Esophagus (tissue), 2 donors: ENCODE data around the gene LRRC3. TPM values are rescaled to one million over a fixed set of nuclear protein-coding genes. Genes with fewer than 3 reads are reported as not detected.

Source experiments
- H3K27ac ChIP-seq, 2 donors: one replicate each; pipeline ENCODE4 v1.5.1; 2013; ENCODE audit warnings: low read depth in 2 of 2, mild to moderate bottlenecking in 2 of 2, inconsistent platforms in 1 of 2, low read length in 1 of 2, moderate library complexity in 1 of 2
- H3K27me3 ChIP-seq, 2 donors: one replicate each; pipeline ENCODE4 v1.6.1; 2013; ENCODE audit warnings: low read length in 2 of 2, control low read depth in 1 of 2, mild to moderate bottlenecking in 1 of 2; ENCODE audit not compliant: insufficient read depth in 2 of 2, control insufficient read depth in 1 of 2
- H3K36me3 ChIP-seq, 2 donors: one replicate each; pipeline ENCODE4 v1.6.1; 2013; ENCODE audit warnings: low read length in 1 of 2; ENCODE audit not compliant: control insufficient read depth in 2 of 2, insufficient read depth in 2 of 2
- H3K4me1 ChIP-seq, 2 donors: one replicate each; pipeline ENCODE4 v1.6.1; 2013; ENCODE audit warnings: low read length in 1 of 2; ENCODE audit not compliant: control insufficient read depth in 2 of 2, insufficient read depth in 2 of 2
- H3K4me3 ChIP-seq, 2 donors: one replicate each; pipeline ENCODE4 v1.5.1; 2013; ENCODE audit warnings: low read length in 2 of 2, mild to moderate bottlenecking in 2 of 2, low read depth in 1 of 2, moderate library complexity in 1 of 2
- H3K9me3 ChIP-seq, 2 donors: one replicate each; pipeline ENCODE4 v1.6.1; 2013; ENCODE audit warnings: mild to moderate bottlenecking in 2 of 2, low read depth in 1 of 2, low read length in 1 of 2, moderate library complexity in 1 of 2; ENCODE audit not compliant: control insufficient read depth in 2 of 2, insufficient read depth in 1 of 2
- WGBS, 2 donors: extraction: QIAGEN DNeasy Blood & Tissue Kit; methylation state at CpG; one replicate each; pipeline ENCODE4 v1.1.7; 2013; 5-methylcytosine and 5-hydroxymethylcytosine counted together
- polyA plus RNA-seq, 2 donors: library from polyadenylated mRNA; stranded (reverse); fragments of 200-250 nt; gene quantifications; one replicate each; pipeline ENCODE4 v1.2.3, GENCODE V29; 2013
- donor health status: healthy with polysubstance abuse.
- donor health status: Bipolar disorder and iron deficiency.

Gene LRRC3
- polyA plus RNA-seq, 2 donors = 0.63 to 0.93 TPM

DNA sequence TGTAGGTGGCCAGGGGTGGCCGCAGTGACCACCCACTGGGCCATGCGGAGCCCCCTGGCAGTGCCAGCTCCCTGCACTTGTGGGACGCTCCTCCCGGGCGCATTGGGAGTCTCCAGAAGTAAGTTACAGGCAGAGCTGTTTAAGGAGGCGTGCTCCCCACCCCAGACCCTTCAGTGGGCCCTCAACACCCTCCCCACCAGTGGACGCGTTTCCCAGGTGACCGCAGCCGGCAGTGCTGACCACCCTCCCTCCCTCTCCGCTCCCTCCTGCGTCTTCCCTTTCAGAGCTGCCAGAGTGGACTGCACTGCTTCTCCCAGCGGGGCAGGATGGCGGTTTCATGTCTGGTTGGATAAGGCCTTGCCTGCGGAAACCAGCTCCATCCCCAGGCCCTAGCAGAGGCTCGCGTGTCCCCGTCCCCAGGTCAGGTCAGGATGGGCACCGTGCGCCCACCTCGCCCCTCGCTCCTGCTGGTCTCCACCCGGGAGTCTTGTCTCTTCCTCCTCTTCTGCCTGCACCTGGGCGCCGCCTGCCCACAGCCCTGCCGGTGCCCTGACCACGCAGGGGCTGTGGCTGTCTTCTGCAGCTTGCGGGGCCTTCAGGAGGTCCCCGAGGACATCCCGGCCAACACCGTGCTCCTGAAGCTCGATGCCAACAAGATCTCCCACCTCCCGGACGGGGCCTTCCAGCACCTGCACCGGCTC, 1.1 kb downstream of the LRRC3 start:
- Histone ChIP-seq H3K27me3 (no peaks in the 10 kb centered on the region), H3K4me3 (peak overlapping the region; percentile 49 to 70), H3K27ac (no peak overlapping the region), H3K4me1 (peaks cover 0 to 4% of the 10 kb centered on the region in 2 donors), H3K9me3 (peaks cover 0 to 7% of the 10 kb centered on the region in 2 donors), H3K36me3 (no peaks in the 10 kb centered on the region)
- 78% methylated on average over 29 to 35 of the region's 35 CpGs for WGBS, 2 donors

DNA sequence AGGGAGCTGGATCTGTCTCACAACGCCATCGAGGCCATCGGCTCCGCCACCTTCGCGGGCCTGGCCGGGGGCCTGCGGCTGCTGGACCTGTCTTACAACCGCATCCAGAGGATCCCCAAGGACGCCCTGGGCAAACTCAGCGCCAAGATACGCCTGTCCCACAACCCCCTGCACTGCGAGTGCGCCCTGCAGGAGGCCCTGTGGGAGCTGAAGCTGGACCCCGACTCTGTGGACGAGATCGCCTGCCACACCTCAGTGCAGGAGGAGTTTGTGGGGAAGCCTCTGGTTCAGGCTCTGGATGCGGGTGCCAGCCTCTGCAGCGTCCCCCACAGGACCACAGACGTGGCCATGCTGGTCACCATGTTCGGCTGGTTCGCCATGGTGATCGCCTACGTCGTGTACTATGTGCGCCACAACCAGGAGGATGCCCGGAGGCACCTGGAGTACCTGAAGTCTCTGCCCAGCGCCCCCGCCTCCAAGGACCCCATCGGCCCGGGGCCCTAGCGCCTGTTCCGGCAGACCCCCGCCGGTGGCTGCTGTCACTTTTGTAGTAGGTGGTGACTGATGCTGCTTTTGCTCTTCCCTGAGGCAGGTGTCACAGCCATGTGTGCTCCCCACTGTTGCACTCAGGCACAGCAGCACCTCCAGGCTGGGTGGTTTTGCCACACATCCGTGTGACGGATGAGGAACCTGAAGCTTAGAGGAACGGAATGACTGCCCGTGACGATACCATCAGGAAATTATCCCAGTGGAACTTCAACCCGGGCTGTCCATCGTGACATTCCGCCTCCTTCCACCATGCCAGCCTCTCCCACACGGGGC, 1.8 kb downstream of the LRRC3 start:
- Histone ChIP-seq H3K9me3 (peaks cover 0 to 4% of the 10 kb centered on the region in 2 donors), H3K27ac (no peak overlapping the region), H3K27me3 (no peaks in the 10 kb centered on the region), H3K4me3 (no peak overlapping the region), H3K36me3 (no peaks in the 10 kb centered on the region), H3K4me1 (peaks cover 0 to 4% of the 10 kb centered on the region in 2 donors)
- WGBS, 2 donors = 95% methylated on average over 42 to 44 of the region's 44 CpGs

DNA sequence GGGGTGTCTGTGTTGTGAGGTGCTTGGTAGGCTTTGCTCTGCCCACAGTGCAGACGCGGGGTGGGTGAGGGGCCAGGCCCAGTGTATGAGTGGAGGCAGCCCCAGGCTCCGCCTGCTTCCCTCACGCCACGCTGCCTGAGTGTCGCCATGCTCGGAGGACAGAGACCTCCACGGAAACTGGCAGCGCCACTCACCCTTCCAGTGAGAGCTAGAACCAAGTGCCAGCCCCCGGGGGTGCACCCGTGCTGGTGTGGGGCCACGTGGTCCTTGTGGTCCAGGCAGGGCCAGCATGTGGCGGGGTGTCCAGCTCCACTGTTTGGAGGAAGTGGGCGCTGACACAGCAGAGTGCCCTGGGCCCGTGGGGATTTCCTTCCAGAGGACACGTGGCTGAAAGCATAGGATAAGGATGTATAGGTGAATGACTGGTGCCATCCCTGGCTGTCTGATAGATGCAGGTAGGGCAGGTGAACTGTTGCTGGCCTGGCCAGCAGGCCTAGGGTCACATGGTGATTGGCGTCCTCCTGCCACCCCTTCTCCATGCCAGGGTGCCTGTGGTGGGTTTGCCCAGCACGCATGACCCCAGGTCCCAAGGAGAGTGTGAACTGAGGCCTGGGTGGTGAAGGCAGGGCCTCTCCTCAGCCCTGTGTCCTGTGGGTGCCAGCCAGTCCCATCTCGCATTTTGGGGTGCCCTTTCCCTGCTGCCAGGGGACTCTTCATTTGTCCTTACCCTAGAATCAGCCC, 3.8 kb downstream of the LRRC3 start:
- peaks cover 0 to 4% of the 10 kb centered on the region in 2 donors for H3K4me1 ChIP-seq
- WGBS, 2 donors = 90 to 92% methylated on average over 19 of the region's 19 CpGs
- H3K9me3 ChIP-seq = peaks cover 0 to 3% of the 10 kb centered on the region in 2 donors
- no peak overlapping the region for H3K4me3 ChIP-seq
- H3K27ac ChIP-seq = no peak overlapping the region
- H3K36me3 ChIP-seq = no peaks in the 10 kb centered on the region
- H3K27me3 ChIP-seq = no peaks in the 10 kb centered on the region

DNA sequence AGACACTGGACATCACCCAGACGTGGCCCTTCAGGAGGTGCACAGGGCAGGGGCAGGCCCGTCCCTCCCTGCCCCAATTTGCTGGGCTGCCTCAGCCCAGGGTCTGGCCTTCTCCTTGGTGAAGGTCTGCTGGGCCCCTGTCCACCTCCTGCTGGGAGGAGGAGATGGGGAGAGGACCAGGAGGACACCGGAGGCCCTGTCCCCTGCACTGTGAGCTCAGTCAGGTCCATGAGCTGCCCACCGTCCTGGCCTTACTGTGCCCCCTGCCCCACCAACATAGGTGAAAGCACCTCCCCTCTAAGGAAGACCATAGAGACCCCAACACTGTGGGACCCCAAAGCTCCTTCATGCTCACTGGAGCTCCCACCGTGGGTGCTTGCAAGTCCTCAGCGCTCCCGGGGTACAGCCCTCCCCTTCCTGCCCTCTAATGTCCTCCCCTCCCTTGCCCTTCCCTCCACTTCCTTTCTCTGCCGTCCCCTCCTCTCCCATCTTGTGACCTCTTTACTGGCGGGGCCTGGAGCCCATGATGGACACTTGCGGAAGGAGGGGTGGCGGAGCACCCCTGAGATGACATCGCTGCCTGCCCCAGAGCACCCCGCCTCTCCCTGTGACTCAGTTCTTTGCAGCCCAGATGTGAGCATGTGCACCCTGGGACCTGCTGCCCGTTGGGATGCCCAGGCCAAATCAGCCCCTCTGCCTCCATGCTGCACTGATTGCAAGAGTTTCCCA, 4.6 kb downstream of the LRRC3 start:
- H3K36me3 ChIP-seq = no peaks in the 10 kb centered on the region
- no peaks in the 10 kb centered on the region for H3K27me3 ChIP-seq
- H3K4me3 ChIP-seq = no peak overlapping the region
- 83% methylated on average over 14 of the region's 14 CpGs for WGBS, 2 donors
- no peak overlapping the region for H3K27ac ChIP-seq
- H3K4me1 ChIP-seq = peaks cover 0 to 4% of the 10 kb centered on the region in 2 donors
- peaks cover 0 to 2% of the 10 kb centered on the region in 2 donors for H3K9me3 ChIP-seq

DNA sequence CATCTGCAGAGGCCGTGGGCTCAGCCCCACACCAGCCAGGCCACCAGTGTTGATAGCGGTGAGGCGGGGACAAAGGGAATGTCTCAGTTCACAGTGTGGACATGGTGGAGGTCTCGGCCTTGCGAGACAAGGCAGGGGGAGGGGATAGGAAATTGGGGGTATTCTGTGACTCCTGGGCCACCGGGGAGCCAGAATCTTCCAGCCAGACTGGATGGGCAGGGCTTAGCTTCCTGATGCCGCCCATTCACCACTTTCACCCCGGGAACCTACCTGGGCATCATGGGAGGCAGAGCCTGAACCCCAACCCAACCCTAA, 5.1 kb downstream of the LRRC3 start:
- no peak overlapping the region for H3K4me3 ChIP-seq
- no peak overlapping the region for H3K27ac ChIP-seq
- WGBS, 2 donors = 91 to 94% methylated on average over 8 of the region's 8 CpGs
- H3K9me3 ChIP-seq = no peaks in the 10 kb centered on the region
- H3K4me1 ChIP-seq = peaks cover 0 to 4% of the 10 kb centered on the region in 2 donors
- H3K36me3 ChIP-seq = no peaks in the 10 kb centered on the region
- H3K27me3 ChIP-seq = no peaks in the 10 kb centered on the region

DNA sequence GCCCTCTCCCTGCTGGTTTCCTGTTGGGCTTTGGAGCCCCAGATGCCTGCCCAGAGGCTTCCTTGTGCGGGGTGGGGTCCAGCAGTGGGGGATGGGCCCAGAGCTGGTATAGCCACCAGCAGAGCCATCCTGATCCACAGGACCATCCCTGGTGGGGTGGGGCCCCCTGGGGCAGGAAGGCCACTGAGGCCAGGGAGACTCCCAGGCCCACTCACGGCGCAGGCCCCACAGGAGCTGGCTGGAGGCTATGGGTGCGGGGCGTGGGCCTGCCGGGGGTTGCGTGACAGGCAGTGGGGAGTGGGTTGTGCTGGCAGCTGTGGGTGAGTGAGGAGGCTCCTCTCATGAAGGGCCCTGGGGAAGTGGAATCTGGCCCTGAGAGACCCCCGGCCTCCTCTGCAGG, 5.7 kb downstream of the LRRC3 start:
- WGBS, 2 donors = 91 to 95% methylated on average over 6 to 8 of the region's 8 CpGs
- H3K4me1 ChIP-seq = peaks cover 0 to 4% of the 10 kb centered on the region in 2 donors
- H3K9me3 ChIP-seq = no peaks in the 10 kb centered on the region
- no peak overlapping the region for H3K27ac ChIP-seq
- H3K27me3 ChIP-seq = no peaks in the 10 kb centered on the region
- H3K4me3 ChIP-seq = no peak overlapping the region
- no peaks in the 10 kb centered on the region for H3K36me3 ChIP-seq

DNA sequence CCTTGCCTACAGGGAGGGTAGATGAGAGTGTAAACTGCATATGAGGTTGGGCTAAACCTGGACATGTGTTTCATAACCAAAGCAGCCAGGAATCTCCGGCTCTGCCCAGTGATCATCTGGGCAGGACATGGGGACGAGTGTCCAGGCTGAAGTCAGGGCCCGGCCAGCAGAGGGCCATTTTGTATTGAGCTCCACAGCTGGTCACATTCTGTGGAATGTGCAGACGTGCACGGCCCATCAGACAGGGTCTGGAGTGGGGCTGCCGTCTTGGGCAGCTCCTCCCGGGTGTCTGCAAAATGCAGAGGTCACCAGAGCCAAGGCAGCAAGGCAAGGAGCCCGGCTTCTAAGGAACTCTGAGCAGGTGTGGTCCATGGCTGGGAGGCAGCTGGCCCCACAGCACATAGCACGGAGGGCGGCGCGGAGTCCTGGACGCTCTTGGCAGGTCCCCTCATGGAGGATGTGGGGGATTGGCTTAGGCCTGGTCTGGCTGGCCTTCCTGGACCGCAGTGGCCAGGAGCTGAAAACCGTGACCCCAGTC, 6.2 kb downstream of the LRRC3 start:
- H3K36me3 ChIP-seq = no peaks in the 10 kb centered on the region
- no peak overlapping the region for H3K4me3 ChIP-seq
- 75 to 76% methylated on average over 15 of the region's 15 CpGs for WGBS, 2 donors
- H3K9me3 ChIP-seq = no peaks in the 10 kb centered on the region
- H3K27ac ChIP-seq = no peak overlapping the region
- peaks cover 0 to 3% of the 10 kb centered on the region in 2 donors for H3K4me1 ChIP-seq
- no peaks in the 10 kb centered on the region for H3K27me3 ChIP-seq

DNA sequence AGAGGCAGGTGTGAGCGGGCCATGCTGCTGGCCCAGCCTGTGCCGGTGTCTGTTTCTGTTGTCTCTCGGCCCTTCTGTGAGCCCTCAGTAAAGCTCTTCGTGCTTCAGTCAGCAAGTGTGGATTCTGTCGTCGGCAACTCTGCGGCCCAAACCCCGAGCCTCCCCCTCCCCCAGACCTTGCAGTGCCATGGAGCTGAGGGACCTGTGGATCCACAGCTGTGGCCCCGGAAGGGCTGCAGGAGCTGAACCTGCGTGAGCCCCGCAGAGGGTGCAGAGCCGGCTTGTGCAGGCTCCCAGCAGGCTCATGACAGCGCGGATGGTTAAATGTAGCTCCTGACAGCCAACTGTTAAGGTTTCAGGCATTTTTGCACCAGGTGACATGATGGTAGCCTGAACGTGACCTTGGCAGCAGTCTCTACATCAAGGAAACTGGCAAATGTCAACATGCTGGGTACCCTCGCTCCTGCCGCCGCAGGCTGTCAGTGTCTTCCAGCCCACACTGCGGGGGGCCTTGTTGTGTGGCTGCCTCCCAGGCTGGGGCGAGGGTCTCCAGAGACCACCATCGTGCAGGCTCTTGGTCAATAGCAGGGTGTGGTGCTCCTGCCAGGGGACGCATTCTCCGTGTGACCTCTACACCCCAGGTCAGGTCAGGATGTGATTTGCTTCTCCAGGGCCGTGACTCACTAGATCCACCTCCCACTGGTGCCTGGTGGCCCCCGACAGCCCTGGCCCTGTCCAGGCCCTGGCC, 7.0 kb downstream of the LRRC3 start:
- Histone ChIP-seq H3K27ac (no peak overlapping the region), H3K27me3 (no peaks in the 10 kb centered on the region), H3K4me1 (peaks cover 0 to 2% of the 10 kb centered on the region in 2 donors), H3K36me3 (no peaks in the 10 kb centered on the region), H3K4me3 (no peak overlapping the region), H3K9me3 (no peaks in the 10 kb centered on the region)
- WGBS, 2 donors = 87 to 91% methylated on average over 25 of the region's 25 CpGs
